ENCODE measurements around the gene NDUFAF3. TPM values are rescaled to one million over a fixed set of nuclear protein-coding genes. Genes with fewer than 3 reads are reported as not detected.
A peak's percentile ranks its signal among the peaks of the same experiment; 100 is the strongest.

The NDUFAF3 gene
- polyA plus RNA-seq, 3 donors, result 42.1 to 93.4 (median 88.8) TPM

GRCh38 chr3:49021213-49021812 lies 608 bp upstream of the NDUFAF3 start:
- peaks cover 41 to 50% of the 10 kb centered on the region in 2 donors for H3K4me1 ChIP-seq (ENCODE audit: control insufficient read depth in 1 of 2, insufficient read depth in 2 of 2, low read length in 2 of 2)
- intact Hi-C loops (cut with micrococcal nuclease), result loop anchor here (1.0 to 5.0 kb wide), 3 partner anchors 8 to 71 kb away; partner anchors contain the start of genes QRICH1 (in 2 of the 2) and IMPDH2 (in 1 of the 2)
- H3K4me2 ChIP-seq (replicated peaks; ENCODE audit: extremely low read depth, low read length, poor library complexity, severe bottlenecking), result peak overlapping the region; percentile 94
- H3K36me3 Mint-ChIP-seq, result peaks cover 31 to 35% of the 10 kb centered on the region in 2 donors
- peak; percentile 97 to 99 (median 98) for DNase-seq
- peak overlapping the region; percentile 96 to 99 (median 98) for H3K27ac Mint-ChIP-seq
- peaks cover 62% of the 10 kb centered on the region for H3K79me2 ChIP-seq (ENCODE audit: insufficient read depth, low read length)
- TF ChIP-seq CTCF (IDR thresholded peaks at IDR 0.05), result no peak
- H2AFZ ChIP-seq (ENCODE audit: insufficient read depth, low read depth, low read length, poor library complexity, severe bottlenecking), result peak overlapping the region; percentile 89
- no peaks in the 10 kb centered on the region for H3K9me3 Mint-ChIP-seq
- no peaks in the 10 kb centered on the region for H3K27me3 ChIP-seq (ENCODE audit: control insufficient read depth in 2 of 2, insufficient read depth in 2 of 2, low read length in 2 of 2)
- peaks cover 29 to 39% of the 10 kb centered on the region in 2 donors for H3K36me3 ChIP-seq (replicated peaks in 1 of 2; ENCODE audit: control insufficient read depth in 1 of 2, insufficient read depth in 2 of 2, low read length in 2 of 2)
- peaks cover 34% of the 10 kb centered on the region for H3K4me1 Mint-ChIP-seq
- peaks cover 0 to 2% (median 0%) of the 10 kb centered on the region in 3 donors for H3K27me3 Mint-ChIP-seq (ENCODE audit: low read depth in 3 of 3)
- no peaks in the 10 kb centered on the region for H3K9me3 ChIP-seq (replicated peaks in 1 of 2; ENCODE audit: control insufficient read depth in 1 of 2, insufficient read depth in 1 of 2, low read length in 2 of 2)
- peaks cover 7% of the 10 kb centered on the region for H4K20me1 ChIP-seq (ENCODE audit: insufficient read depth, low read length)
- peak overlapping the region; percentile 90 to 92 for H3K4me3 Mint-ChIP-seq
- WGBS (ENCODE audit: insufficient coverage), result under 1% methylated on average over 60 of the region's 60 CpGs
- peak overlapping the region; percentile 98 for H3K9ac ChIP-seq (ENCODE audit: insufficient read depth, low read length, poor library complexity, severe bottlenecking)
- H3K4me3 ChIP-seq (replicated peaks in 1 of 3; ENCODE audit: low read depth in 2 of 3, low read length in 3 of 3), result peak overlapping the region; percentile 71 to 90 (median 84)
- H3K27ac ChIP-seq (ENCODE audit: low read depth in 1 of 2, low read length in 2 of 2), result peak overlapping the region; percentile 98

- Histone ChIP-seq H3K9ac (ENCODE audit: insufficient read depth, low read length, poor library complexity, severe bottlenecking) (peak overlapping the region; percentile 98), H3K4me2 (replicated peaks; ENCODE audit: extremely low read depth, low read length, poor library complexity, severe bottlenecking) (peak overlapping the region; percentile 94), H3K36me3 (replicated peaks in 1 of 2; ENCODE audit: control insufficient read depth in 1 of 2, insufficient read depth in 2 of 2, low read length in 2 of 2) (peaks cover 32 to 40% of the 10 kb centered on the region in 2 donors), H3K4me1 (ENCODE audit: control insufficient read depth in 1 of 2, insufficient read depth in 2 of 2, low read length in 2 of 2) (peaks cover 34 to 42% of the 10 kb centered on the region in 2 donors), H2AFZ (ENCODE audit: insufficient read depth, low read depth, low read length, poor library complexity, severe bottlenecking) (peak overlapping the region; percentile 89), H3K9me3 (replicated peaks in 1 of 2; ENCODE audit: control insufficient read depth in 1 of 2, insufficient read depth in 1 of 2, low read length in 2 of 2) (no peaks in the 10 kb centered on the region), H4K20me1 (ENCODE audit: insufficient read depth, low read length) (peaks cover under 1% of the 10 kb centered on the region), H3K27me3 (ENCODE audit: control insufficient read depth in 2 of 2, insufficient read depth in 2 of 2, low read length in 2 of 2) (no peaks in the 10 kb centered on the region), H3K27ac (ENCODE audit: low read depth in 1 of 2, low read length in 2 of 2) (peak overlapping the region; percentile 98), H3K79me2 (ENCODE audit: insufficient read depth, low read length) (peaks cover 65% of the 10 kb centered on the region), H3K4me3 (replicated peaks in 1 of 3; ENCODE audit: low read depth in 2 of 3, low read length in 3 of 3) (peak overlapping the region; percentile 71 to 90 (median 84))
- H3K9me3 Mint-ChIP-seq, result no peaks in the 10 kb centered on the region
- WGBS (ENCODE audit: insufficient coverage), result 50% methylated on average over 8 of the region's 12 CpGs
- no peak for TF ChIP-seq CTCF (IDR thresholded peaks at IDR 0.05)
- peaks cover 32% of the 10 kb centered on the region for H3K4me1 Mint-ChIP-seq
- H3K4me3 Mint-ChIP-seq, result peak overlapping the region; percentile 90 to 92
- peak overlapping the region; percentile 94 to 98 (median 96) for H3K27ac Mint-ChIP-seq
- intact Hi-C loops (cut with micrococcal nuclease), result loop anchor here (5.0 kb wide), 2 partner anchors 35 to 70 kb away; partner anchors contain the start of gene QRICH1 (in 2 of the 2)
- peaks cover 33 to 34% of the 10 kb centered on the region in 2 donors for H3K36me3 Mint-ChIP-seq
- no peak for DNase-seq
- H3K27me3 Mint-ChIP-seq (ENCODE audit: low read depth in 3 of 3), result peaks cover 0 to 2% (median 0%) of the 10 kb centered on the region in 3 donors
Observed at GRCh38 chr3:49022688-49023171, 809 bp downstream of the NDUFAF3 start.
